GM21737 (cell line): ENCODE data around the gene PRRT1B.
"Not testable (repeated sequence)": the region's sequence is repeated elsewhere in the genome, so short reads cannot be mapped to it uniquely, and the experiment has no call there.

Experiments
- ATAC-seq: cut with Tn5 transposase; IDR thresholded peaks from one replicate; pipeline ENCODE4 v1.9.1; 2021; ENCODE audit warnings: mild to moderate bottlenecking, moderate library complexity; ENCODE audit not compliant: unreplicated experiment

Gene PRRT1B

DNA sequence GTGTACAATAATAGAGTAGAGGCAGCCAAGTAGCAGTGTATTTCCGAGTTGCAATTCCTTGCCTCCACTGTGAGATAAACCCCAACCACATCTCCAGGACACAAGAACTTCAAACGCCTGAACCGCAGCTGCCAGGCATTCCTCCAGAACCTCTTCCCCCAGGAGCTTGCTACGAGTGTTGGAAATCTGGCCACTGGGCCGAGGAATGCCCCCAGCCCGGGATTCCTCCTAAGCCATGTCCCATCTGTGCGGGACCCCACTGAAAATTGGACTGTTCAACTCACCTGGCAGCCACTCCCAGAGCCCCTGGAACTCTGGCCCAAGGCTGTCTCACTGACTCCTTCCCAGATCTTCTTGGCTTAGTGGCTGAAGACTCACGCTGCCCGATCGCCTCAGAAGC, 3.9 kb downstream of the PRRT1B start:
- ATAC-seq = not testable (repeated sequence)

GRCh38 chr9:131550465-131550864, 5.1 kb downstream of the PRRT1B start:
- not testable (repeated sequence) for ATAC-seq

DNA sequence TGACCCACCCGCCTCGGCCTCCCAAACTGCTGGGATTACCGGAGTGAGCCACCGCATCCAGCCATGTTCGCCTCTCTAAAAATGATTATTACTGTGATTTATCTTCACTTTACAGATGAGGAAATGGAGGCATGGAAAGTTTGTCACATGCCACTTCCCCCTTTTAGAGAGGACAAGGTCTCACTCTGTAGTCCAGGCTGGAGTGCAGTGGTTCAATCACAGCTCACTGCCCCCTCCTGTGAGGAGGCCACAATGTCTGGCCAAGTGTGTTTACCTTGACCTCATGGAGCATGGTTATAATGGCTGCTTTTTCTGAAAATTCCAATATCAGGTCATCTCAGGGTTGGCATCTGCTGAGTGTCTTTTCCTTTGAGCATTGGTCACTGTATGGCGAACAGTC, 6.7 kb downstream of the PRRT1B start:
- no peak for ATAC-seq

DNA sequence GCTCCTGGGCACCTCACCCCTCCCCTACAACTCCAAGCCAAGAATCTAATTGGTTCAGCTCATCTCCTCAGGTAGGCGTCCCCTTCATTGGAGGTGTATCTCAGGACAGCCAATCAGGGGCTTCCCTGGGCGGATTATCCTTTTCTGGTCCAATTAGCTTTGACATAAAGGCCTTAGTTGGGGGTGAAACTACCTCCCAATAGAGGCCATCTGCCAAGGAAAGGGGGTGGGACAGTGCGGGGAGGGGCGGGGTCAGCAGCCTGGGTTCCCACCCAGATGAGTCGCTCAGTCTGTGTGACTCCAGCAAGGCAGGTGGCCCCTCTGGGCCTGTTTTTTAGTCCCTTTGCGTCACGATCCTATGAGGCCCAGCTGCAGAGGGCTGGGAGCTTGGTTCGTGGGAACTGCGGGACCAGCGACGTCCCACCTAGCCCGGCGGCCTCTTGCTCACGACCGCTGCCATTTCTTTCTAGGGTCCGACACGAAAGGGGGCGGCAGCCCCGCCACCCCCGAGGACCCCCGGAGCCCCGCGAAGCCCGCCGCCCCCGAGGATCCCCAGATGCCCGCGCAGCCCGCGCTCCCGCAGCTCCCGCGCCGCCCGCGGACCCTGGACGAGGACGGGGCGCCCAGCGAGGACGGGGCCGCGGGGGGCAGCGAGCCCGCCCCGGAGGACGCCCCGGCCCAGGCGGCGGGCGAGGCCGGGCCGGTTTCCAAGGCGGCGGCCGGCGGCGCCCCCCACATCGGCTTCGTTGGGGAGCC, 8.9 kb downstream of the PRRT1B start:
- no peak for ATAC-seq

DNA sequence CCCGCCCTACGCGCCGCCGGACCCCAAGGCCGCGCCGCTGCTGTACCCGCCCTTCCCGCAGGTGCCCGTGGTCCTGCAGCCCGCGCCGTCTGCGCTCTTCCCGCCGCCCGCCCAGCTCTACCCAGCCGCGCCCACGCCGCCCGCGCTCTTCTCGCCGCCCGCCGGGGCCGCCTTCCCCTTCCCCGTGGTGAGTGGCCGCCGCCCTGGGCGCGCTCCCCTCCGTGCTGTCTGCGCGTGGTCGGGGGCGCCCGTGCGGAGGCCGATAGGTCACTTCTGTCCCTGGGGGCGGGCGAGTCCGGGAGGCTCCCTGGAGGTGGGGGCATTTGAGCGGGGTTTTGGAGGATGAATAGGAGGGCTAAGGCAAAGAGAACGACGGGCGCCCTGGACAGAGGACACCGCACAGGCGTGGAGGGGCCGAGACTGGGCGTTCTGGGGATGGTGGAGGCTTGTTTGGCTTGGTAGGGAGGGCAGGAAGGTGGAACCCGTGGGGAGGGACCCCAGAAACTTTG, 9.6 kb downstream of the PRRT1B start:
- no peak for ATAC-seq

GRCh38 chr9:131555841-131556673, 10.7 kb downstream of the PRRT1B start:
- no peak for ATAC-seq

GRCh38 chr9:131557855-131558548, 12.7 kb downstream of the PRRT1B start:
- no peak for ATAC-seq

DNA sequence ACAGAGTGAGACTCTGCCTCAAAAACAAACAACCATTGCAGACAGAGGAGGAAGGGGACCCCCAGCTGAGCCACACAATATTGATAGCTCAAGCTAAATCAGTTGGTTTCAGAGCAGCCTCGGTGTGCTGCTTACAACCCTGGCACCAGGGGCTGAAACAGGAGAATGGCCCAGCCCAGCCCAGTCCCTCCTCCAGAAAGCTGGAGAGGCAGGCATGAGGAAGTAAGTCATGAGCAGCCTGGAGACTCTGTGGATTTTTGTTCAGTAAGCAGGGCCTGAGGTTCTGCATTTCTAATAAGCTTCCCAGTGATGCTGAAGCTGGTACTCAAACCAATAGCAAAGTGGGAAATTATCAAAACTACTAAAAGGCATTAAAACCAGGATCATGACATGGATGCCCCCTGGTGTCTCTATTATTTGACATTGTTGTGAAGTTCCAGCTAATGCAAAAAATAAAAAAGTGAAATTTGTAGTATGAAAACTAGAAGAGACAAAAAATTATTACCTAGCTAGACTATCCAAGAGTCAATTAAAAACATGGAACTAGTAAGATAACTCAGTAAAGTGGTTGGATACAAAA, 14.2 kb downstream of the PRRT1B start:
- ATAC-seq = no peak

GRCh38 chr9:131562032-131562959, 17.0 kb downstream of the PRRT1B start:
- no peak for ATAC-seq

DNA sequence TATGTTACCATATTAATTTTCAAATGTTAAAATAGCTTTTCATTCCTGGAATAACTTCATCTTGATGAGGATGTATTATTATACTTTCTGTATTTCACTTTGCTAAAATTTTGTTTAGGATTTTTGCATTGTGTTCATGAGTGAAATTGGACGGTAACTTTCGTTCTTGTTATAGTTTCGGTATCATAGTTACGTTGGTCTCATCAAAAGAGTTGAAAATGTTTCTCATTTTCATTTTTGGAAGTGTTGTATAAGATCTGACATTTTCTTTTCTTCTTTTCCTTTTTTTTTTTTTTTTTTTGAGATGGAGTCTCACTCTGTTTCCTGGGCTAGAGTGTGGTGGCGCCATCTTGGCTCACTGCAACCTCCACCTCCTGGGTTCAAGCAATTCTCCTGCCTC, 20.0 kb downstream of the PRRT1B start:
- ATAC-seq = no peak

DNA sequence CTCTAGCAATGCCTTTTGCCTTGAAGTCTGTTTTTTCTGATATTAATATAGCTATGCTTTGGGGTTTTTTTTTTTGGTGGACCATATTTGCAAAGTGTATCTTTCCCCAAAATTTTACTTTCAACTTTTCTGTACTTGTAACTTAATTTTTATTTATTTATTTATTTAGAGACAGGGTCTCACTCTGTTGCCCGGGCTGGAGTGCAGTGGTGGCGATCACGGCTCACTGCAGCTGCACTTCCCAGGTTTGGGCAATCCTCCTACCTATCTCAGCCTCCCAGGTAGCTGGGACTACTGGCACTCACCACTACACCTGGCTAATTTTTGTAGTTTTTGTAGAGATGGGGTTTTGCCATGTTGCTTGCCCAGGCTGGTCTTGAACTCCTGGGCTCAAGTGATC, 20.8 kb downstream of the PRRT1B start:
- no peak for ATAC-seq

DNA sequence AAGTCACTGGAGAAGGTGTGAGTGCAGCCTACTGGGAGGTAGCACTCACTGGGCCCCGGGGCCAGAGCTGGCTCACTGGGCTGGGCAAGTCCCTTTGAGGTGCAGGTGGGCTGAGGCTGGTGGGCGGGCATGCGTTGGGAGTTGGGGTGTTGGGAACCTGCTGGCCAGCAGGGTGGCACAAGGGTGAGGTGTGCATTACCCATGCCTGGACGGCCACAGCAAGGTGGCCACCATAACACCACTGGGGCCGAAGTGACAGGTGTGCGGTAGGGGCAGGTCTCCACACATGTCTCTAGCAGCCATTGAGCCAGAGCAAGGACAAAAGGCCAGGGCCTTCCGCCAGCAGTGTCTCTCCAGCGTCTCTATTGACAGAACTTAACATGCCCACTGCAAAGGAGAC, 22.6 kb downstream of the PRRT1B start:
- ATAC-seq = no peak

DNA sequence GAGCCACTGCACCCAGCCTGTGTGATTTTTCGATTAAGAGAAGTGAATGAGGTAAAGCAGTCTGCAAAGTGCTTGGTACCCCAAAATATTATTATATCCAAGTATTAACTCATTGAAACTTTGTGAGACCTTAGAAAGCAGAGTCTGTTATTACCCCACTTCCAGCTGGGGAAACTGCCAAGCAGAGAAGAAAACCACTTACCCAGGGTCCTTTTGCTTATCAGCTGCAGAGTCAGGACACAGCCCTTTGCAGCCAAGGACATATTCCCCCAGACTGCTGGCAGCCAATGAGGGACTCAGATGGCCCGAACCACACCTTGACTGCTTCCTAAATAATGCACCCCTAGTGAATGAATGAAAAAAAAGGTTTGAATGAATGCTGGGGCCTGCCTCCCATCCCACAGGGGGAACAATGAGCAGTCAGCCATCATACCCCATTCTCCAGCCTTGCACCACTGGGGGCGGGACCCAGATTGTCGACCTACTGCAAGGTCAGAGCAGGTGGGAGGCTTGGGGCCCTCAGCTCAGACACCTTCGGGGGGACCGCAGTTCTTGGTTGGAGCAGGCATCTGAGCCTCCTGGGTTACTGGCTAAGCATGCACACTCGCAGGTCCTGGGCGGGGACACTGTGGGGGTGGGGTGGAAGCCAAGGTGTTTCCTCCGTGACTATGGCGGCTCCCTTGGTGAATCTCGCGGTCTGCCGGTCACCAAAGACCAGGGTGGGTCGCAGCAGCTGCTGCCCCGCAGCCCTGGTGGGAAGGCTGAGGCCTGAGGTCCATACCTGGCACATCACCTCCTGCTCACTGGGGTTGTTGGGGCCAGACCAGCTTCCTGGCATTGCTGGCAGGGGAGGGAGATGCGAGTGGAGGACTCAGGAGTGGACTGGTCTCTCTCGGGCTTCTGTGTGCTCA, 29.7 kb downstream of the PRRT1B start:
- no peak for ATAC-seq

GRCh38 chr9:131575946-131576853, 30.9 kb downstream of the PRRT1B start:
- no peak for ATAC-seq

DNA sequence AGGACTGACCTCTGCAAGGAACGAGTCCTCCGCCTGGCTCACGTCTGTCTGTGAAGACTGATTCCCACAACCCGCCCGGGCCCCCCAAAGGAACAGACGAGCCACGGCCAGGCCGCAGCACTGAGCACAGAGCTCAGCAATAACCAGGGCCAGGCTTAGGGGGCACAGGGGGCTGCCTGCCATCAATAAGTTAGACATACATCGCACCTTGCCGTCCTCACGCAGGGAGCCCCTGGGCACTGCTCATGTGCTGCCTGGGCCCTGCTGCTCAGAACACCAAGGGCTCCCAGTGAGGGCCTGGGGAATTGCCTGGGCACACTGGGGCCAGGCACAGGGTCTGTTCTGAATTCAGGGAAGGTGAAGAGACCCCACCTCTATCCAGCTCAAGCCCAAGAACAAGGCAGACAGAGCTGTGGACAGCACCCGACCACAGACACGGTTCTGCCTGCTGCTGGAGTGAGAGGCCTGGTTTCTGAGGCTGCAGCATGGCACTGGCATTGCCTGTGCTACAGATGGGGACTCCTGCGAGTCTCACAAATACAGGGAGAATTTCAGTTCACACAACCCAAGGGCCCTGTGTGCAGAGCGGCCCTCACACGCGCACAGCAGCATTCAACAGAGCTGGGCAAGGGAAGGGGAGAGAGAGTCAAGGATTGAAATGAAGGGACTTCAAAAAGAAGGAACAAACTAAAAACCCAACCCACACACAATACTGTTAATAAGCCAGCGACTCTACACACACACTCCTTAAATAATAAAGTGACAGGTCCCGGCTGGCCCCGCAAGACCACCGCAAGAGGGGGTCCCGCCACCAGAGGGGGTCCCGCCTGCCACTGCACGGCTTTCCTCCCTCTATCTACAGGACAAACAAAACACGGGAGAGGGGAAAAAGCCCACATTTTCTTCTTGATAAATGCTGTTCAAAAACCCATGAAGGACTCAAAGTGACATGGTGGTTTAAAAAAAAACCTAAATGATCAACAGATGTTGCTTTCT, 32.0 kb downstream of the PRRT1B start:
- no peak for ATAC-seq

GRCh38 chr9:131578021-131578420, 32.7 kb downstream of the PRRT1B start:
- ATAC-seq = no peak
